Suprapubic skin (tissue), 4 donors: Measurements from ENCODE around the gene JADE3.

Experiments
- EP300 ChIP-seq: sonication (generic); formaldehyde crosslinking; IDR thresholded peaks from one replicate; pipeline ENCODE4 v1.6.1; 2017; ENCODE audit warnings: antibody characterized with exemption
- POLR2A ChIP-seq, 2 donors: fragments of 450-650 bp; IDR thresholded peaks; one replicate each; pipeline ENCODE4 v1.6.1; 2017; ENCODE audit warnings: antibody characterized with exemption in 2 of 2, mild to moderate bottlenecking in 2 of 2, moderate library complexity in 2 of 2
- POLR2AphosphoS5 ChIP-seq, 3 donors: sonication (generic); formaldehyde crosslinking; IDR thresholded peaks; one replicate each; pipeline ENCODE4 v1.6.1; 2017; ENCODE audit warnings: antibody characterized with exemption in 3 of 3
- TF ChIP-seq, protein P1 (sequence below), 2 donors: fragments of 200-600 bp in 1 of 2; fragments of 450-650 bp in 1 of 2; sonication (generic) in 1 of 2; IDR thresholded peaks; one replicate each; pipeline ENCODE4 v1.5.1; 2016 to 2019; ENCODE audit warnings: antibody characterized with exemption in 2 of 2, mild to moderate bottlenecking in 1 of 2, moderate library complexity in 1 of 2

DNA sequence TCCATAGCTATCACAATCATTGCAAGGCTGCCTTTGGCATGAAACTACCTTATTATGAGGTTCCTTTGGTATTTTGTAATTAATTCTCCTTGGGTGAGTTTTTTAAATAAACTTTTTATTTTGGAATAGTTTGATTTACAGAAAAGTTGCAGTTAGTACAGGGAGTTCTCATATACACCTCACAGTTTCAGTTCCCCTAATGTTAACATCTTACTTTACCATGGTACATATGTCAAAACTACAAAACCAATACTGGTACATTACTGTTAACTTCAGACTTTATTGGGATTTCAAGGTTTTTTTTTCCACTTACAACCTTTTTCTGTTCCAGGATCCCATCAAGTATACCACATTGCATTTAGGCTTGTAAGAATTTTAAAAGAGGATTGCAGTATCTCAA lies 114.0 kb downstream of the JADE3 start:
- TF ChIP-seq, protein P1, sequence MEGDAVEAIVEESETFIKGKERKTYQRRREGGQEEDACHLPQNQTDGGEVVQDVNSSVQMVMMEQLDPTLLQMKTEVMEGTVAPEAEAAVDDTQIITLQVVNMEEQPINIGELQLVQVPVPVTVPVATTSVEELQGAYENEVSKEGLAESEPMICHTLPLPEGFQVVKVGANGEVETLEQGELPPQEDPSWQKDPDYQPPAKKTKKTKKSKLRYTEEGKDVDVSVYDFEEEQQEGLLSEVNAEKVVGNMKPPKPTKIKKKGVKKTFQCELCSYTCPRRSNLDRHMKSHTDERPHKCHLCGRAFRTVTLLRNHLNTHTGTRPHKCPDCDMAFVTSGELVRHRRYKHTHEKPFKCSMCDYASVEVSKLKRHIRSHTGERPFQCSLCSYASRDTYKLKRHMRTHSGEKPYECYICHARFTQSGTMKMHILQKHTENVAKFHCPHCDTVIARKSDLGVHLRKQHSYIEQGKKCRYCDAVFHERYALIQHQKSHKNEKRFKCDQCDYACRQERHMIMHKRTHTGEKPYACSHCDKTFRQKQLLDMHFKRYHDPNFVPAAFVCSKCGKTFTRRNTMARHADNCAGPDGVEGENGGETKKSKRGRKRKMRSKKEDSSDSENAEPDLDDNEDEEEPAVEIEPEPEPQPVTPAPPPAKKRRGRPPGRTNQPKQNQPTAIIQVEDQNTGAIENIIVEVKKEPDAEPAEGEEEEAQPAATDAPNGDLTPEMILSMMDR (IDR thresholded peaks at IDR 0.05) = no peak
- TF ChIP-seq EP300 (no peak), POLR2AphosphoS5 (IDR thresholded peaks at IDR 0.05) (no peak), POLR2A (IDR thresholded peaks at IDR 0.05) (no peak)
